OCI-LY1 (cell line): Measurements from ENCODE around the gene TAS2R40.

Experiments
- CTCF ChIP-seq: fragments of 200-600 bp; sonication (generic), shearing (Covaris generic); IDR thresholded peaks from 2 replicates; pipeline ENCODE4 v1.5.1; 2017; ENCODE audit warnings: mild to moderate bottlenecking, antibody characterized with exemption, low read length, moderate library complexity, mixed read lengths
- EZH2 ChIP-seq: fragments of 200-600 bp; sonication (generic), shearing (Covaris generic); IDR thresholded peaks from 2 replicates; pipeline ENCODE4 v1.8.0; 2017; ENCODE audit warnings: borderline replicate concordance, mixed run types, mild to moderate bottlenecking, antibody characterized with exemption, low read length, moderate library complexity, mixed read lengths

- TF ChIP-seq CTCF (no peak), EZH2 (no peak)
These were observed 40.1 kb downstream of the TAS2R40 start for GRCh38 chr7:143261901-143262300.
